ENCODE measurements around the gene SLC36A1.
A peak's percentile ranks its signal among the peaks of the same experiment; 100 is the strongest.

SLC36A1 gene

DNA sequence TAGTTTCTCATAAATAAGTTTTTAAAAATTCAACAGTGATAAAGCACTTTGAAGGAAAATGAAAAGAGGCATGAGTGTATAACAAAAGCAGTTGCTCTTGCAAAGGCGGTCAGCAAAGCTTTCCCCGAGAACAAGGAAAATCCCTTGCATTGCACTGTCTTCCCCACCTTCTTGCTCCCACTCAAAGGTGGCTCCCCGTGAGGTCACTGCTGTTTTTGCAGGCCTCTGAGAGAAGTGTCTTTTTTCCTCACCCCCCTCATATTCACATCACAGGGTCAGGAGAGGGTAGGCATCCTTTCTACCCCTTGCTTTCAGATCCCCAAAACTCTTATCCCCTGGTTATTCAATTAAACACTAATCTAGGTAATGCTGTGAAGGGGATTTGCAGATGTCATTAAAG, 15.2 kb upstream of the SLC36A1 start:
- no peak for DNase-seq (ENCODE audit: low read depth)

DNA sequence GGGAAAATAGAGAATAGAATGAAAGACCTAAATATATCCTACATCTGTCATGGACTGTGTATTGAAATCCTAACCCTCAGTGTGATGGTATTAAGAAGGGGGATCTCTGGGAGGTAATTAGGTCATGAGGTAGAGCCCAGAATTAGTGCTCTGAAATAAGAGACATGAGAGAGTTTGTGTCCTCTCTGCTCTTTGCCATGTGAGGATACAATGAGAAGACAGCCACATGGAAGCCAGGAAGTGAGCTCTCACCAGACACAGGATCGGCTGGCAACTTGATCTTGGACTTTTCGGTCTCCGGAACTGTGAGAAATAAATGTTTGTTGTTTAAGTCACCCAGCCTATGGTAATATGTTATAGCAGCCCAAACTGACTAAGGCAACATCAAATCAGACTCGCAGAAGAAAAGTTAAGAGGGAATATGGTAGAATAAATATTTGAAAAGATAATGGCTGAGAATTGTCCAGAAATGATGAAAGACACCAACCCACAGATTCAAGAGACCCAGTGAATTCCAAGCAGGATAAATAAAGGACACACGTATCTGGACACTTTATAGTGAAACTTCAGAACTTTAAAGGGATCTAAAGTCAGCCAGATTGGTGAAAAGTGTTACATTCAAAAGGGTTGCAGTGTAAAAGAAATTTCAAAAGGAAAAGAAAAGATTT, 12.7 kb upstream of the SLC36A1 start:
- no peak overlapping the region for H3K4me3 ChIP-seq (ENCODE audit: control insufficient read depth, low read depth, low read length)
- TF ChIP-seq, protein P1, sequence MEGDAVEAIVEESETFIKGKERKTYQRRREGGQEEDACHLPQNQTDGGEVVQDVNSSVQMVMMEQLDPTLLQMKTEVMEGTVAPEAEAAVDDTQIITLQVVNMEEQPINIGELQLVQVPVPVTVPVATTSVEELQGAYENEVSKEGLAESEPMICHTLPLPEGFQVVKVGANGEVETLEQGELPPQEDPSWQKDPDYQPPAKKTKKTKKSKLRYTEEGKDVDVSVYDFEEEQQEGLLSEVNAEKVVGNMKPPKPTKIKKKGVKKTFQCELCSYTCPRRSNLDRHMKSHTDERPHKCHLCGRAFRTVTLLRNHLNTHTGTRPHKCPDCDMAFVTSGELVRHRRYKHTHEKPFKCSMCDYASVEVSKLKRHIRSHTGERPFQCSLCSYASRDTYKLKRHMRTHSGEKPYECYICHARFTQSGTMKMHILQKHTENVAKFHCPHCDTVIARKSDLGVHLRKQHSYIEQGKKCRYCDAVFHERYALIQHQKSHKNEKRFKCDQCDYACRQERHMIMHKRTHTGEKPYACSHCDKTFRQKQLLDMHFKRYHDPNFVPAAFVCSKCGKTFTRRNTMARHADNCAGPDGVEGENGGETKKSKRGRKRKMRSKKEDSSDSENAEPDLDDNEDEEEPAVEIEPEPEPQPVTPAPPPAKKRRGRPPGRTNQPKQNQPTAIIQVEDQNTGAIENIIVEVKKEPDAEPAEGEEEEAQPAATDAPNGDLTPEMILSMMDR (IDR thresholded peaks at IDR 0.05; ENCODE audit: control insufficient read depth, insufficient read depth, low read depth, low read length, missing control alignments), result no peak
- DNase-seq (ENCODE audit: low read depth), result no peak

More for the DNA sequence above, 15.2 kb upstream of the SLC36A1 start:
- H3K4me3 ChIP-seq (ENCODE audit: control insufficient read depth, low read depth, low read length), result no peak overlapping the region
- TF ChIP-seq, protein P1 (IDR thresholded peaks at IDR 0.05; ENCODE audit: control insufficient read depth, insufficient read depth, low read depth, low read length, missing control alignments), result no peak

DNA sequence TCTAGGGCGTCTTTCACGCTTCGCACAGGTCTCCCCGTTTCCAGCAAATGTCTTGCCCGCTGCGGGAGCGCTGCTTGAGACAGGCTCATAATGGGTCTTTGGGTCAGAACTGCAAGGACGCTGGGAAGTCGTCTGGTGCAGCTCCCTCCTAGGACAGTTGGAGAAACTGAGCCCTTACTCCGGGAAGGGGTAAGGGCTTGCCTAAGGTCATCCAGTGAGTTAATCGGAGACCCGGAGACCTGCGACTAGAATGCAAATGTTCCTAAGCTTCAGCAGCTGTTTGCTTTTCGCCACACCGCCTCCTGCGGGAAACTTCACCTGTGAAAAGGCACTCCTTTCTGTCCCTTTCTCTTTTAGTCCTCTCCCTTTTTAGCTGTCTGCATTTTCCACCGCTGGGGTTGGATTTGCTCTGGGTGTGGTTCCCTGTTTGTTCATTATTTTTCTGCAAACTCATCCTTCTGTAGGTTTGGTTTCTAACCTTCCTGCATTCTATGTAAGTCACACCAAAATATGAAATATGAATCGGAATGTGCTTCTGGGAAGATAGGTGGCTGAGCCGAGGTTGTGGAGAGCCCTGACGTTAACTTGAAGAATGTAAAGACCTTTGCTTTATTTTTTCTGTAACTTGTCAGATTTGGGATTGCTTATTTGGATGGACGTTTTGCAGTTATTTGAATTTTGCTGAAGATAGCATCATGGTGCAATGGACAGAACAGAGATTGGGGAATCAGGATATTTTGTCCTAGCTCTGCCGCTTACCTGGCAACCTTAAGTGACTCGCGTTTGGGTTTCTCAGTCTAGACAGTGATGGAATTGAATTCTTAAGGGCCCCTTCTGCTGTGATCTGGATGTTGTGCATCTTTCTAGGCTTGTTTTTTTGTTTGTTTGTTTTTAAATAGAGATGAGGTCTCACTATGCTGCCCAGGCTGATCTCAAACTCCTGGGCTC, 909 bp downstream of the SLC36A1 start:
- DNase-seq (ENCODE audit: low read depth), result no peak
- peak overlapping the region; percentile 58 for H3K4me3 ChIP-seq (ENCODE audit: control insufficient read depth, low read depth, low read length)
- TF ChIP-seq, protein P1 (IDR thresholded peaks at IDR 0.05; ENCODE audit: control insufficient read depth, insufficient read depth, low read depth, low read length, missing control alignments), result no peak

DNA sequence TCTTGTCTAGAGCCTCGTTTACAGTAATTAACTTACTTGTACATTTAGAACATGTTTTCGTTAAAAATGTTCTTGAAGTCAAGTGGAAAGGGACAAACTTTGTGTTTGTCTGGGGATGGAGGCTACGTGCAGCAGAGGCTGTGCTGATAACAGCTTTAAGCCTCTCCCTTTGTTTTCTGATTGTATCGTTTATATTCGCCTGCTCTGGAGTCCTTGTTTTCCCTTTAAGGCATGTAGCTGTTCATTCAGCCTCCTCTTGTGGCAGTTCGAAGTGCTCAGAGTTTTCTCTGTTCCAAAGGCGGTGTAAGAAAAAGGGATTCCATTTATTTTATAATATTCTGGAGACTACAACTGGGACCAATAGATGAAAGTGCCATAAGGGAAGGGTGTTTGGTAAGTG, 1.9 kb downstream of the SLC36A1 start:
- DNase-seq (ENCODE audit: low read depth), result no peak
- TF ChIP-seq, protein P1 (IDR thresholded peaks at IDR 0.05; ENCODE audit: control insufficient read depth, insufficient read depth, low read depth, low read length, missing control alignments), result no peak
- no peak overlapping the region for H3K4me3 ChIP-seq (ENCODE audit: control insufficient read depth, low read depth, low read length)

DNA sequence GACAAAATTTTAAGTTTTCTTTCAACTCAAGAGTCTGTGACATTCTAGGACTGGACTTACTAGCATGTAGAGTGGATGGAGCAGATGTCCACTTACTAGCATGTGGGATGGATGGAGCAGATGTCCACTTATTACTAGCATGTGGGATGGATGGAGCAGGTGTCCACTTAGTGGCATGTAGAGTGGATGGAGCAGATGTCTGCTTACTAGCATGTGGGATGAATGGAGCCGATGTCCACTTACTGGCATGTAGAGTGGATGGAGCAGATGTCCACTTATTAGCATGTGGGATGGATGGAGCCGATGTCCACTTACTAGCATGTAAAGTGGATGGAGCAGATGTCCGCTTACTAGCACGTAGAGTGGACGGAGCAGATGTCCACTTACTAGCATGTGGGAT, 2.4 kb downstream of the SLC36A1 start:
- H3K4me3 ChIP-seq (ENCODE audit: control insufficient read depth, low read depth, low read length), result no peak overlapping the region
- TF ChIP-seq, protein P1 (IDR thresholded peaks at IDR 0.05; ENCODE audit: control insufficient read depth, insufficient read depth, low read depth, low read length, missing control alignments), result no peak
- DNase-seq (ENCODE audit: low read depth), result no peak

DNA sequence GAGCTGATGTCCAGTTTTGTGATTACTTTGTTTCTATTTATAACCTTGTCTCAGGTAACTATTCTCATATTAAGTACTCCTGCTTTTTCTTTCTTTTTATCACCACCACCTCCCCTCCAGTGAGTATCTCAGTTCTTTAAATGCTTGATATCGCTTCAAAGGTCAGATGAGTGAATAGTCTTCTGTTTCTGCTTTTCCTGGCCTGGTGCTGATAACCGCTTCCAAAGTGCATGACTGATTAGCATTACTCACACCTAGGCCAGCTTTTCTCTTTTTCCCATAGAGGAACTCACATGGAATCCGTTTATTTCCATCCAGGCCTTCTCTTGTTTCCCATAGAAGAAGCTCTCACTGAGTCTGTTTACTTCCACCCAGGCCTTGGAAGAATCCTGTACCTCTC, 3.2 kb downstream of the SLC36A1 start:
- no peak overlapping the region for H3K4me3 ChIP-seq (ENCODE audit: control insufficient read depth, low read depth, low read length)
- TF ChIP-seq, protein P1 (IDR thresholded peaks at IDR 0.05; ENCODE audit: control insufficient read depth, insufficient read depth, low read depth, low read length, missing control alignments), result no peak
- DNase-seq (ENCODE audit: low read depth), result no peak
